Ecto neural progenitor cell (in vitro differentiated cells): Measurements from ENCODE around the gene EFCAB3.
"Not testable (repeated sequence)": the region's sequence is repeated elsewhere in the genome, so short reads cannot be mapped to it uniquely, and the experiment has no call there.

Experiments
- DNase-seq: peaks from one replicate; pipeline ENCODE4 v3.0.0-alpha.2; 2018; ENCODE audit warnings: low spot score

Gene EFCAB3

DNA sequence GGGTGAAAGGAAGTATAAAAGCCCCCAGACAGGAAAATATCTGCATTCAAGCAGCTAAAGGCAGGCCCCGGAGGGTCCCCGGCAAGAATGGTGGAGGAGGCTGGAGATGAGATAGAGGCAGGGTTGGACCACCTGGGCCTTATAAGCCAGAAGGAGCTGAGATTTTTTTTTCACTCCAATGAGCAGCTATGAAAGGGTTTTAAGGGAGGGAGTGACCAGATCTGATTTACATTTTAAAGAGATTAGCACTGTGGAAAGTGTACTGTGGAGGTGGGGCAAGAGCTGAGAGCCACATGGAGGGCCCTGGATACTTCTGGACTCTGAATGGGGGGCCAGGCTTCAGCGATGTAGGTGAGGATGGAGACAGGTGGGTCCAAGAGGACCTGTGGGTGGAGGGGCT, 84.1 kb downstream of the EFCAB3 start:
- DNase-seq, result not testable (repeated sequence)

DNA sequence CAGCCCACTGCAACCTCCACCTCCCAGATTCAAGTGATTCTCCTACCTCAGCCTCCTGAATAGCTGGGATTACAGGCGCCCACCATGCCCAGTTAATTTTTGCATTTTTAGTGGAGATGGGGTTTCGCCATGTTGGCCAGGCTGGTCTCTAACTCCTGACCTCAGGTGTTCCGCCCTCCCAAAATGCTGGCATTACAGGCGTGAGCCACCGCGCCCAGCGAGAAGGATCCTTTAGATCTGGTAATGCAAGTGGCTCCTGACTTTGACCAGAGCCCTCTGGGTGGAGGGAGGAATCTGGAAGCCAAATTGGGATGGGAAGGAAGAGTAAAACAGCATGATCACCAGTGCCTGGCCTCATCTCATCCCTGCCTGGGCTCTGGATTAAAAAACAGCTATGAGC, 84.9 kb downstream of the EFCAB3 start:
- DNase-seq, result not testable (repeated sequence)
